ENCODE results near the gene ITIH5. TPM values are rescaled to one million over a fixed set of nuclear protein-coding genes. Genes with fewer than 3 reads are reported as not detected.

ITIH5 gene
- polyA plus RNA-seq, 1 donor from 2014 or later, result 0.28 TPM

DNA sequence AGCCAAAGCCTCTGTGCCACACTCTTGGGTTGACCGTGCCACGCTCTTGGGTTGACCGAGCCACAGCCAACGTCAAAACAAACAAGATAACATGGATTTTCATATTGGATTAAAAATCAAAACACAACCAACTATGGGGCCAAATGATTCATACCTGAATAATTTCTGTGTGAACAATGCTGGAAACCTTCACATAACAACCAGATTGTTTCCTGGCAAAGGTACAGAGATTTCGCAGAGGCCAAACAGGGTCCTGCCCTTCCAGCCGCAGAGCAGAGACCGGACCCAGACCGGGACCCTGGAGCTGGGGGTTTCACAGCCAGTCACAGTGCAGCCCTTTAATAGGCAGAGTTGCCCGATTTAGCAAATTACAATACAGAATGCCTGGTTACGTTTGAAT, 40.5 kb downstream of the ITIH5 start:
- Histone ChIP-seq H2AFZ (ENCODE audit: low read depth, low read length) (no peak overlapping the region), H3K36me3 (ENCODE audit: insufficient read depth, low read length) (no peaks in the 10 kb centered on the region), H3K79me2 (replicated peaks; ENCODE audit: insufficient read depth, low read length) (no peaks in the 10 kb centered on the region), H3K4me2 (ENCODE audit: low read length) (no peak overlapping the region), H3F3A (ENCODE audit: insufficient read depth, low read length, poor library complexity, severe bottlenecking) (no peaks in the 10 kb centered on the region), H4K20me1 (ENCODE audit: insufficient read depth) (no peaks in the 10 kb centered on the region), H3K27me3 (ENCODE audit: insufficient read depth, low read depth, low read length) (no peaks in the 10 kb centered on the region), H3K9me3 (ENCODE audit: low read length) (no peaks in the 10 kb centered on the region), H3K4me3 (ENCODE audit: low read length) (no peak overlapping the region), H3K9me2 (ENCODE audit: insufficient read depth, low read length) (no peaks in the 10 kb centered on the region), H3K27ac (ENCODE audit: low read length) (no peak overlapping the region), H3K9ac (ENCODE audit: low read length) (no peak overlapping the region)
- TF ChIP-seq EZH2 (IDR thresholded peaks at IDR 0.05; ENCODE audit: borderline replicate concordance, insufficient read depth, low read length, poor library complexity, severe bottlenecking), result no peak
- no peak for TF ChIP-seq POLR2AphosphoS5 (IDR thresholded peaks at IDR 0.05)
- TF ChIP-seq, protein P1, sequence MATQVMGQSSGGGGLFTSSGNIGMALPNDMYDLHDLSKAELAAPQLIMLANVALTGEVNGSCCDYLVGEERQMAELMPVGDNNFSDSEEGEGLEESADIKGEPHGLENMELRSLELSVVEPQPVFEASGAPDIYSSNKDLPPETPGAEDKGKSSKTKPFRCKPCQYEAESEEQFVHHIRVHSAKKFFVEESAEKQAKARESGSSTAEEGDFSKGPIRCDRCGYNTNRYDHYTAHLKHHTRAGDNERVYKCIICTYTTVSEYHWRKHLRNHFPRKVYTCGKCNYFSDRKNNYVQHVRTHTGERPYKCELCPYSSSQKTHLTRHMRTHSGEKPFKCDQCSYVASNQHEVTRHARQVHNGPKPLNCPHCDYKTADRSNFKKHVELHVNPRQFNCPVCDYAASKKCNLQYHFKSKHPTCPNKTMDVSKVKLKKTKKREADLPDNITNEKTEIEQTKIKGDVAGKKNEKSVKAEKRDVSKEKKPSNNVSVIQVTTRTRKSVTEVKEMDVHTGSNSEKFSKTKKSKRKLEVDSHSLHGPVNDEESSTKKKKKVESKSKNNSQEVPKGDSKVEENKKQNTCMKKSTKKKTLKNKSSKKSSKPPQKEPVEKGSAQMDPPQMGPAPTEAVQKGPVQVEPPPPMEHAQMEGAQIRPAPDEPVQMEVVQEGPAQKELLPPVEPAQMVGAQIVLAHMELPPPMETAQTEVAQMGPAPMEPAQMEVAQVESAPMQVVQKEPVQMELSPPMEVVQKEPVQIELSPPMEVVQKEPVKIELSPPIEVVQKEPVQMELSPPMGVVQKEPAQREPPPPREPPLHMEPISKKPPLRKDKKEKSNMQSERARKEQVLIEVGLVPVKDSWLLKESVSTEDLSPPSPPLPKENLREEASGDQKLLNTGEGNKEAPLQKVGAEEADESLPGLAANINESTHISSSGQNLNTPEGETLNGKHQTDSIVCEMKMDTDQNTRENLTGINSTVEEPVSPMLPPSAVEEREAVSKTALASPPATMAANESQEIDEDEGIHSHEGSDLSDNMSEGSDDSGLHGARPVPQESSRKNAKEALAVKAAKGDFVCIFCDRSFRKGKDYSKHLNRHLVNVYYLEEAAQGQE (IDR thresholded peaks at IDR 0.05; ENCODE audit: borderline replicate concordance), result no peak
- TF ChIP-seq EP300 (conservative IDR thresholded peaks at IDR 0.05; ENCODE audit: poor library complexity, severe bottlenecking), result no peak
- no peak for TF ChIP-seq TAF1 (IDR thresholded peaks at IDR 0.05; ENCODE audit: low read depth)
- TF ChIP-seq, protein P2, sequence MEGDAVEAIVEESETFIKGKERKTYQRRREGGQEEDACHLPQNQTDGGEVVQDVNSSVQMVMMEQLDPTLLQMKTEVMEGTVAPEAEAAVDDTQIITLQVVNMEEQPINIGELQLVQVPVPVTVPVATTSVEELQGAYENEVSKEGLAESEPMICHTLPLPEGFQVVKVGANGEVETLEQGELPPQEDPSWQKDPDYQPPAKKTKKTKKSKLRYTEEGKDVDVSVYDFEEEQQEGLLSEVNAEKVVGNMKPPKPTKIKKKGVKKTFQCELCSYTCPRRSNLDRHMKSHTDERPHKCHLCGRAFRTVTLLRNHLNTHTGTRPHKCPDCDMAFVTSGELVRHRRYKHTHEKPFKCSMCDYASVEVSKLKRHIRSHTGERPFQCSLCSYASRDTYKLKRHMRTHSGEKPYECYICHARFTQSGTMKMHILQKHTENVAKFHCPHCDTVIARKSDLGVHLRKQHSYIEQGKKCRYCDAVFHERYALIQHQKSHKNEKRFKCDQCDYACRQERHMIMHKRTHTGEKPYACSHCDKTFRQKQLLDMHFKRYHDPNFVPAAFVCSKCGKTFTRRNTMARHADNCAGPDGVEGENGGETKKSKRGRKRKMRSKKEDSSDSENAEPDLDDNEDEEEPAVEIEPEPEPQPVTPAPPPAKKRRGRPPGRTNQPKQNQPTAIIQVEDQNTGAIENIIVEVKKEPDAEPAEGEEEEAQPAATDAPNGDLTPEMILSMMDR (IDR thresholded peaks at IDR 0.05; ENCODE audit: poor library complexity, severe bottlenecking), result no peak
- no peak for TF ChIP-seq SMC3 (conservative IDR thresholded peaks at IDR 0.05; ENCODE audit: poor library complexity)
- TF ChIP-seq RAD21 (conservative IDR thresholded peaks at IDR 0.05), result no peak
- no peak for TF ChIP-seq MXI1 (conservative IDR thresholded peaks at IDR 0.05; ENCODE audit: poor library complexity, severe bottlenecking)

DNA sequence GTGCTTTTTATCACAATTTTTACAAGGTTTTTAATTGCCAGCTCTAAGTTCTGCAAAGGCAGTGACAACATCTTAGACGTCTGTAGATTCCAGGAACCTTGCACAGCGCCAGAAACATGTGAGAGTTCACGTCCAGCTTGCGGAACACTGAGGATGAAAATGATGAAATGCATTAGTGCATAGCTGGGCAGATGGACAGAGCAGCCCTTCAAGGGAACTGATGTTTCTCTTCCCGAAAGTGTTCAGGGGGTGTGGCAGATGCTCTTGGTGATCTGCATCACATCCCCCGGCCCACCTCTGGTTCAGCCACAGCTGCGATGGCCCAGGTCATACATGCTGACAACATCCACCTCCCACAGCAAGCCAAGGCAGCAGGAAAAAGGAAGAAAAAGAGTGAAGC, 40.9 kb downstream of the ITIH5 start:
- H3K36me3 ChIP-seq (ENCODE audit: insufficient read depth, low read length), result no peaks in the 10 kb centered on the region
- H3K79me2 ChIP-seq (replicated peaks; ENCODE audit: insufficient read depth, low read length), result no peaks in the 10 kb centered on the region
- no peak overlapping the region for H3K9ac ChIP-seq (ENCODE audit: low read length)
- H3K4me3 ChIP-seq (ENCODE audit: low read length), result no peak overlapping the region
- H3K27ac ChIP-seq (ENCODE audit: low read length), result no peak overlapping the region
- TF ChIP-seq POLR2AphosphoS5 (IDR thresholded peaks at IDR 0.05) (no peak), MXI1 (conservative IDR thresholded peaks at IDR 0.05; ENCODE audit: poor library complexity, severe bottlenecking) (no peak), EP300 (conservative IDR thresholded peaks at IDR 0.05; ENCODE audit: poor library complexity, severe bottlenecking) (no peak), EZH2 (IDR thresholded peaks at IDR 0.05; ENCODE audit: borderline replicate concordance, insufficient read depth, low read length, poor library complexity, severe bottlenecking) (no peak), RAD21 (conservative IDR thresholded peaks at IDR 0.05) (no peak), TAF1 (IDR thresholded peaks at IDR 0.05; ENCODE audit: low read depth) (no peak), SMC3 (conservative IDR thresholded peaks at IDR 0.05; ENCODE audit: poor library complexity) (no peak)
- TF ChIP-seq, protein P2 (IDR thresholded peaks at IDR 0.05; ENCODE audit: poor library complexity, severe bottlenecking), result no peak
- TF ChIP-seq, protein P1 (IDR thresholded peaks at IDR 0.05; ENCODE audit: borderline replicate concordance), result no peak
- no peaks in the 10 kb centered on the region for H4K20me1 ChIP-seq (ENCODE audit: insufficient read depth)
- no peaks in the 10 kb centered on the region for H3K9me3 ChIP-seq (ENCODE audit: low read length)
- H3K9me2 ChIP-seq (ENCODE audit: insufficient read depth, low read length), result no peaks in the 10 kb centered on the region
- H3K27me3 ChIP-seq (ENCODE audit: insufficient read depth, low read depth, low read length), result no peaks in the 10 kb centered on the region
- no peaks in the 10 kb centered on the region for H3F3A ChIP-seq (ENCODE audit: insufficient read depth, low read length, poor library complexity, severe bottlenecking)
- H3K4me2 ChIP-seq (ENCODE audit: low read length), result no peak overlapping the region
- no peak overlapping the region for H2AFZ ChIP-seq (ENCODE audit: low read depth, low read length)
